ENCODE data around the gene ABCG1. TPM values are rescaled to one million over a fixed set of nuclear protein-coding genes. Genes with fewer than 3 reads are reported as not detected.

The ABCG1 gene
- total and polyA plus RNA-seq, 4 experiments from 2014 or later = 1.5 to 19.6 (median 9.5) TPM

DNA sequence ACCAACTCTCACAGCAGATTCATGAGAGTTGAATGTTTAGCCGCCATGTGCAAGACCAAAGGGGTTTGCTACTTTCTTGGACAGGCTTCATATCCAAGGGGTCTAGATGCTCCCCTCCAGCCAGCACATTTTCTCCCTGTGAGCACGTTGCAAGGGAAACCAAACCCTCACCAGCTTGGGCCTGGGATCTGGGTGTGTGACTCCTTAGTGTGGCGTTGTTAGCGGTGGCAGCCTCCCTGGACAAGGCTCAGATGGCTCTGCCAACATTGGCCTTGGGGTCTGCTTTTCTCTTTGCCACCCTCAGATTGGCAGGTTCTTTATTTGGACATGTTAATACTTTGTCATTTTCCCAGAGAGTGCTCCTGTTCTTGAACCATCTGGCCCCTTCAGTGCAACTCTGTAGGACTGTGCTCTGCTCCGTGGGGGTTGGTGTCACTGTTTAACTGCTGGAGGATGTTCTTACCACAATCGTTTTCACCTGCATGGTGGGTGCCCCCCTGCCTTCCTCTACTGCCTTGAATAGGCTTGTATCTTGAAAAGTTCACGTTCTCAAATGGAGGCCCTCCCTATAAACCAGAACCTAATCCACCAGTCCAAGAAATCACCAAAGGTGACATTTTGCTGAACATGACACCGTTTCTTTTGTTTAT lies 13.4 kb downstream of the ABCG1 start:
- DNase-seq = peak in 1 of 5 donors; percentile 19
- peak overlapping the region; percentile 12 to 85 (median 76) for H3K4me3 Mint-ChIP-seq
- no peaks in the 10 kb centered on the region for H3K9me3 Mint-ChIP-seq
- Histone ChIP-seq H3K36me3 (ENCODE audit: insufficient read depth, low read length) (no peaks in the 10 kb centered on the region), H3K27me3 (ENCODE audit: insufficient read depth, low read length) (no peaks in the 10 kb centered on the region), H3K4me3 (ENCODE audit: low read length in 2 of 2) (no peak overlapping the region), H3K9me3 (ENCODE audit: control insufficient read depth in 1 of 2, low read length in 2 of 2) (no peaks in the 10 kb centered on the region), H3K4me1 (ENCODE audit: insufficient read depth, low read length) (peaks cover 96% of the 10 kb centered on the region), H3K27ac (ENCODE audit: low read depth, low read length) (peak overlapping the region; percentile 96)
- H3K36me3 Mint-ChIP-seq = peaks cover 8 to 10% of the 10 kb centered on the region in 2 donors
- peak overlapping the region; percentile 93 to 99 (median 97) for H3K27ac Mint-ChIP-seq
- POLR2A ChIA-PET (ENCODE audit: partially characterized antibody) = interaction anchor here (0.6 to 3.2 kb wide), 3 partner anchors 12 to 44 kb away, joined by 3 to 42 read pairs (median 3); no protein-coding TSS in a partner anchor
- H3K27me3 Mint-ChIP-seq = no peaks in the 10 kb centered on the region
- intact Hi-C loops (cut with micrococcal nuclease) = loop anchor here (10.0 kb wide), 1 partner anchor 172 kb away; the partner anchor contains the start of gene UBASH3A
- CTCF ChIA-PET (ENCODE audit: partially characterized antibody) = interaction anchor here (2.0 to 2.8 kb wide), 3 partner anchors 12 to 47 kb away, joined by 5 to 19 read pairs (median 14); partner anchors contain the start of gene ABCG1
- peaks cover 62 to 99% (median 88%) of the 10 kb centered on the region in 4 donors for H3K4me1 Mint-ChIP-seq

- H3K36me3 ChIP-seq (ENCODE audit: insufficient read depth, low read length) = no peaks in the 10 kb centered on the region
- no peaks in the 10 kb centered on the region for H3K9me3 ChIP-seq (ENCODE audit: control insufficient read depth in 1 of 2, low read length in 2 of 2)
- Mint-ChIP-seq H3K36me3 (peaks cover 0 to 4% of the 10 kb centered on the region in 2 donors), H3K27ac (peak overlapping the region; percentile 93 to 99 (median 97)), H3K4me3 (peak overlapping the region; percentile 66 to 85 (median 78)), H3K9me3 (no peaks in the 10 kb centered on the region), H3K4me1 (peaks cover 61 to 99% (median 89%) of the 10 kb centered on the region in 4 donors), H3K27me3 (no peaks in the 10 kb centered on the region)
- H3K4me3 ChIP-seq (ENCODE audit: low read length in 2 of 2) = no peak overlapping the region
- POLR2A ChIA-PET (ENCODE audit: partially characterized antibody) = interaction anchor here (0.6 to 7.3 kb wide), 10 partner anchors 9 to 190 kb away, joined by 3 to 80 read pairs (median 4); partner anchors contain the start of gene ABCG1
- peak overlapping the region; percentile 96 for H3K27ac ChIP-seq (ENCODE audit: low read depth, low read length)
- peaks cover 96% of the 10 kb centered on the region for H3K4me1 ChIP-seq (ENCODE audit: insufficient read depth, low read length)
- peak; percentile 82 to 98 (median 86) for DNase-seq
- intact Hi-C loops (cut with micrococcal nuclease) = loop anchor here (10.0 kb wide), 1 partner anchor 171 kb away; the partner anchor contains the start of gene UBASH3A
- CTCF ChIA-PET (ENCODE audit: partially characterized antibody) = interaction anchor here (0.6 to 2.8 kb wide), 12 partner anchors 9 to 88 kb away, joined by 3 to 19 read pairs (median 5); partner anchors contain the start of gene ABCG1
- H3K27me3 ChIP-seq (ENCODE audit: insufficient read depth, low read length) = no peaks in the 10 kb centered on the region
Observed at GRCh38 chr21:42233067-42233961, 14.4 kb downstream of the ABCG1 start.

DNA sequence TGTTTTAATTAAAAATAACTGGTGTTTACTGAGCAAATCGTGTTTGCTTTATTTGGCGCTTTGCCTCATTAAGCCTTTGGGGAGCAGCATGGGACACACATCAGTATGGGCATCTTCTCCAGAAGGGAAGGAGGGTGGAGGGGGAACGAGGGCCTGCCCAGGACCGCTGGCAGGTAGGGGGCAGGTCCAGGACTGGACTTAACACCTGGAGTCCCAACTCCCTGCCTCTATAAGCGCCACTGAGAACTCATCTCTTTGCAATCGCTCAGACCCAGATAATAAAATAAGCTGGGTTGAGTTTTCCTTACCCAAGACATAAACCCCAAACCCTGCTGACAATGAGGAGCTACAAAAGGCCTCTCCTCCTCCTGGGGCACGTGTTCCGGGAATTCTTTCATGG lies 15.1 kb downstream of the ABCG1 start:
- no peaks in the 10 kb centered on the region for H3K27me3 Mint-ChIP-seq
- peaks cover 62 to 99% (median 88%) of the 10 kb centered on the region in 4 donors for H3K4me1 Mint-ChIP-seq
- intact Hi-C loops (cut with micrococcal nuclease) = loop anchor here (1.0 to 10.0 kb wide), 4 partner anchors 14 to 171 kb away; partner anchors contain the start of gene UBASH3A
- Histone ChIP-seq H3K36me3 (ENCODE audit: insufficient read depth, low read length) (no peaks in the 10 kb centered on the region), H3K4me3 (ENCODE audit: low read length in 2 of 2) (peak overlapping the region in 1 of 2 donors; percentile 51), H3K9me3 (ENCODE audit: control insufficient read depth in 1 of 2, low read length in 2 of 2) (no peaks in the 10 kb centered on the region), H3K27ac (ENCODE audit: low read depth, low read length) (peak overlapping the region; percentile 96), H3K27me3 (ENCODE audit: insufficient read depth, low read length) (no peaks in the 10 kb centered on the region), H3K4me1 (ENCODE audit: insufficient read depth, low read length) (peaks cover 96% of the 10 kb centered on the region)
- ChIA-PET CTCF (ENCODE audit: partially characterized antibody) (interaction anchor here (0.6 to 2.8 kb wide), 13 partner anchors 9 to 89 kb away, joined by 3 to 19 read pairs (median 3); partner anchors contain the start of gene ABCG1), POLR2A (ENCODE audit: partially characterized antibody) (interaction anchor here (0.9 to 7.3 kb wide), 13 partner anchors 8 to 191 kb away, joined by 3 to 80 read pairs (median 4); partner anchors contain the start of genes ABCG1 and UBASH3A)
- H3K9me3 Mint-ChIP-seq = no peaks in the 10 kb centered on the region
- no peak for DNase-seq
- peak overlapping the region; percentile 93 to 99 (median 97) for H3K27ac Mint-ChIP-seq
- H3K4me3 Mint-ChIP-seq = peak overlapping the region; percentile 66 to 86 (median 78)
- peaks cover 0 to 5% of the 10 kb centered on the region in 2 donors for H3K36me3 Mint-ChIP-seq

GRCh38 chr21:42234464-42235241 lies 15.7 kb downstream of the ABCG1 start:
- ChIA-PET POLR2A (ENCODE audit: partially characterized antibody) (interaction anchor here (0.9 to 7.3 kb wide), 12 partner anchors 8 to 190 kb away, joined by 3 to 80 read pairs (median 4); partner anchors contain the start of genes ABCG1 and UBASH3A), CTCF (ENCODE audit: partially characterized antibody) (interaction anchor here (0.7 to 2.8 kb wide), 9 partner anchors 10 to 89 kb away, joined by 3 to 19 read pairs (median 3); partner anchors contain the start of gene ABCG1)
- Histone ChIP-seq H3K27me3 (ENCODE audit: insufficient read depth, low read length) (no peaks in the 10 kb centered on the region), H3K4me3 (ENCODE audit: low read length in 2 of 2) (peak overlapping the region in 1 of 2 donors; percentile 51), H3K27ac (ENCODE audit: low read depth, low read length) (peak overlapping the region; percentile 96), H3K4me1 (ENCODE audit: insufficient read depth, low read length) (peaks cover 96% of the 10 kb centered on the region), H3K36me3 (ENCODE audit: insufficient read depth, low read length) (no peaks in the 10 kb centered on the region), H3K9me3 (ENCODE audit: control insufficient read depth in 1 of 2, low read length in 2 of 2) (no peaks in the 10 kb centered on the region)
- peaks cover 0 to 5% of the 10 kb centered on the region in 2 donors for H3K36me3 Mint-ChIP-seq
- peak; percentile 88 to 90 (median 90) for DNase-seq
- no peaks in the 10 kb centered on the region for H3K9me3 Mint-ChIP-seq
- peaks cover 60 to 99% (median 85%) of the 10 kb centered on the region in 4 donors for H3K4me1 Mint-ChIP-seq
- peak overlapping the region; percentile 77 to 88 (median 80) for H3K4me3 Mint-ChIP-seq
- peak overlapping the region; percentile 93 to 99 (median 98) for H3K27ac Mint-ChIP-seq
- H3K27me3 Mint-ChIP-seq = no peaks in the 10 kb centered on the region
- intact Hi-C loops (cut with micrococcal nuclease) = loop anchor here (1.0 to 10.0 kb wide), 4 partner anchors 14 to 170 kb away; partner anchors contain the start of gene UBASH3A

- Mint-ChIP-seq H3K27me3 (no peaks in the 10 kb centered on the region), H3K36me3 (peaks cover 0 to 2% of the 10 kb centered on the region in 2 donors), H3K9me3 (no peaks in the 10 kb centered on the region), H3K4me1 (peaks cover 60 to 98% (median 76%) of the 10 kb centered on the region in 4 donors), H3K4me3 (peak overlapping the region; percentile 71 to 88 (median 76)), H3K27ac (peak overlapping the region; percentile 88 to 99 (median 96))
- Histone ChIP-seq H3K27me3 (ENCODE audit: insufficient read depth, low read length) (no peaks in the 10 kb centered on the region), H3K36me3 (ENCODE audit: insufficient read depth, low read length) (no peaks in the 10 kb centered on the region), H3K4me3 (ENCODE audit: low read length in 2 of 2) (no peak overlapping the region), H3K9me3 (ENCODE audit: control insufficient read depth in 1 of 2, low read length in 2 of 2) (no peaks in the 10 kb centered on the region), H3K4me1 (ENCODE audit: insufficient read depth, low read length) (peaks cover 93% of the 10 kb centered on the region), H3K27ac (ENCODE audit: low read depth, low read length) (peak overlapping the region; percentile 96)
- DNase-seq = no peak
- POLR2A ChIA-PET (ENCODE audit: partially characterized antibody) = interaction anchor here (1.5 to 7.3 kb wide), 5 partner anchors 8 to 47 kb away, joined by 3 to 80 read pairs (median 8); partner anchors contain the start of gene ABCG1
- CTCF ChIA-PET (ENCODE audit: partially characterized antibody) = interaction anchor here (4.9 kb wide), 1 partner anchor 24 kb away, joined by 55 read pairs; no protein-coding TSS in a partner anchor
- intact Hi-C loops (cut with micrococcal nuclease) = loop anchor here (10.0 kb wide), 1 partner anchor 169 kb away; the partner anchor contains the start of gene UBASH3A
Observed at GRCh38 chr21:42235593-42235992, 16.7 kb downstream of the ABCG1 start.

GRCh38 chr21:42236014-42236413 lies 17.1 kb downstream of the ABCG1 start:
- Mint-ChIP-seq H3K27me3 (no peaks in the 10 kb centered on the region), H3K36me3 (peaks cover 0 to 2% of the 10 kb centered on the region in 2 donors), H3K9me3 (no peaks in the 10 kb centered on the region), H3K27ac (peak overlapping the region; percentile 88 to 99 (median 96)), H3K4me3 (peak overlapping the region; percentile 20 to 88 (median 73)), H3K4me1 (peaks cover 60 to 98% (median 73%) of the 10 kb centered on the region in 4 donors)
- H3K27ac ChIP-seq (ENCODE audit: low read depth, low read length) = peak overlapping the region; percentile 96
- peaks cover 89% of the 10 kb centered on the region for H3K4me1 ChIP-seq (ENCODE audit: insufficient read depth, low read length)
- H3K4me3 ChIP-seq (ENCODE audit: low read length in 2 of 2) = no peak overlapping the region
- H3K27me3 ChIP-seq (ENCODE audit: insufficient read depth, low read length) = no peaks in the 10 kb centered on the region
- CTCF ChIA-PET (ENCODE audit: partially characterized antibody) = interaction anchor here (1.7 to 4.9 kb wide), 3 partner anchors 16 to 70 kb away, joined by 3 to 55 read pairs (median 24); no protein-coding TSS in a partner anchor
- intact Hi-C loops (cut with micrococcal nuclease) = loop anchor here (10.0 kb wide), 1 partner anchor 169 kb away; the partner anchor contains the start of gene UBASH3A
- no peaks in the 10 kb centered on the region for H3K36me3 ChIP-seq (ENCODE audit: insufficient read depth, low read length)
- no peak for DNase-seq
- H3K9me3 ChIP-seq (ENCODE audit: control insufficient read depth in 1 of 2, low read length in 2 of 2) = no peaks in the 10 kb centered on the region
- POLR2A ChIA-PET (ENCODE audit: partially characterized antibody) = interaction anchor here (1.5 to 7.3 kb wide), 3 partner anchors 8 to 48 kb away, joined by 3 to 80 read pairs (median 26); partner anchors contain the start of gene ABCG1
